SK-N-SH (cell line): ENCODE results near the gene SLC7A11. TPM values are rescaled to one million over a fixed set of nuclear protein-coding genes. Genes with fewer than 3 reads are reported as not detected.

ENCODE experiments used
- CTCF ChIA-PET: fragments of 300-600, 350-600 bp; formaldehyde crosslinking; extraction: SDS; loops from one replicate; lab custom pipeline; 2021; lab: Yijun Ruan, JAX
- POLR2A ChIA-PET: fragments of 350-600 bp; sonication (Branson Sonifier 250); formaldehyde crosslinking; extraction: SDS; loops from one replicate; lab custom pipeline; 2020; ENCODE audit warnings: antibody characterized with exemption, inconsistent platforms; lab: Yijun Ruan, JAX
- DNase-seq: peaks from one replicate; pipeline ENCODE4 v3.0.0; 2012
- H2AFZ ChIP-seq: fragments of 200-600 bp; sonication (generic); 2 replicates; pipeline ENCODE4 v1.8.1; 2016; ENCODE audit warnings: antibody characterized with exemption, mild to moderate bottlenecking, low read depth
- H3F3A ChIP-seq: fragments of 200-600 bp; sonication (generic); replicated peaks from 2 replicates; pipeline ENCODE3; 2016; ENCODE audit warnings: antibody characterized with exemption, mild to moderate bottlenecking; ENCODE audit not compliant: insufficient read depth
- H3K27ac ChIP-seq, 2 experiments: fragments of 200-500 bp in 1 of 2; fragments of 200-600 bp in 1 of 2; sonication (Bioruptor generic) in 1 of 2; sonication (generic), shearing (Covaris generic) in 1 of 2; 2 replicates each; pipeline versions ENCODE4 v1.5.1 to v1.6.1; 2014 to 2016; ENCODE audit warnings: low read depth in 2 of 2, inconsistent platforms in 1 of 2, low read length in 1 of 2, mild to moderate bottlenecking in 1 of 2, mixed read lengths in 1 of 2
- H3K27me3 ChIP-seq: fragments of 200-600 bp; sonication (generic), shearing (Covaris generic); 2 replicates; pipeline ENCODE4 v1.6.1; 2016; ENCODE audit warnings: mixed run types; ENCODE audit not compliant: insufficient read depth
- H3K36me3 ChIP-seq, 2 experiments: fragments of 200-500 bp in 1 of 2; fragments of 200-600 bp in 1 of 2; sonication (Bioruptor generic) in 1 of 2; sonication (generic) in 1 of 2; replicated peaks in 1 of 2; 2 replicates each; pipeline versions ENCODE3 to v1.5.1; 2014 to 2016; ENCODE audit warnings: low read length in 1 of 2, mild to moderate bottlenecking in 1 of 2; ENCODE audit not compliant: insufficient read depth in 2 of 2, control insufficient read depth in 1 of 2
- H3K4me1 ChIP-seq, 2 experiments: fragments of 200-500 bp in 1 of 2; fragments of 200-600 bp in 1 of 2; sonication (Bioruptor generic) in 1 of 2; sonication (generic), shearing (Covaris generic) in 1 of 2; 2 replicates each; pipeline versions ENCODE4 v1.5.1 to v1.6.1; 2014 to 2016; ENCODE audit warnings: low read depth in 1 of 2, low read length in 1 of 2, mixed run types in 1 of 2; ENCODE audit not compliant: insufficient read depth in 2 of 2, control insufficient read depth in 1 of 2
- H3K4me2 ChIP-seq: fragments of 200-600 bp; sonication (generic), shearing (Covaris generic); 2 replicates; pipeline ENCODE4 v1.6.1; 2017; ENCODE audit warnings: mixed run types
- H3K4me3 ChIP-seq, 2 experiments: fragments of 200-500 bp in 1 of 2; fragments of 200-600 bp in 1 of 2; sonication (Bioruptor generic) in 1 of 2; sonication (generic), shearing (Covaris generic) in 1 of 2; 2 replicates each; pipeline versions ENCODE4 v1.5.1 to v1.8.1; 2014 to 2016; ENCODE audit warnings: low read depth in 2 of 2, inconsistent platforms in 1 of 2, low read length in 1 of 2, mild to moderate bottlenecking in 1 of 2, mixed read lengths in 1 of 2, moderate library complexity in 1 of 2
- H3K79me2 ChIP-seq: fragments of 200-600 bp; sonication (generic); 2 replicates; pipeline ENCODE4 v1.8.1; 2017; ENCODE audit warnings: mild to moderate bottlenecking; ENCODE audit not compliant: insufficient read depth
- H3K9ac ChIP-seq: fragments of 200-600 bp; sonication (generic); 2 replicates; pipeline ENCODE4 v1.6.1; 2017; ENCODE audit warnings: mixed run types
- H3K9me2 ChIP-seq: fragments of 200-600 bp; sonication (generic); 2 replicates; pipeline ENCODE4 v1.6.1; 2017; ENCODE audit warnings: mixed run types
- H3K9me3 ChIP-seq: fragments of 200-600 bp; sonication (generic); 2 replicates; pipeline ENCODE4 v1.6.1; 2017; ENCODE audit warnings: mixed run types, mild to moderate bottlenecking, moderate library complexity
- H4K20me1 ChIP-seq: fragments of 200-600 bp; sonication (generic); 2 replicates; pipeline ENCODE4 v1.6.1; 2017; ENCODE audit warnings: mild to moderate bottlenecking, mixed run types; ENCODE audit not compliant: insufficient read depth
- CTCF ChIP-seq: fragments of 200-600 bp; sonication (generic); IDR thresholded peaks from 2 replicates; pipeline ENCODE4 v1.6.1; 2017; ENCODE audit warnings: antibody characterized with exemption, mild to moderate bottlenecking, moderate library complexity
- ELF1 ChIP-seq: IDR thresholded peaks from 2 replicates; pipeline ENCODE4 v1.4.0; 2012
- EP300 ChIP-seq, 2 experiments: IDR thresholded peaks; 2 replicates each; pipeline versions ENCODE4 v1.4.0 to v1.6.1; 2012; ENCODE audit warnings: borderline replicate concordance in 1 of 2, low read depth in 1 of 2, low read length in 1 of 2
- FOXJ3 ChIP-seq: sonication (generic); formaldehyde crosslinking; IDR thresholded peaks from 2 replicates; pipeline ENCODE4 v1.5.1; 2020; ENCODE audit warnings: mild to moderate bottlenecking, missing genetic modification reagents
- FOXM1 ChIP-seq: IDR thresholded peaks from 2 replicates; pipeline ENCODE4 v1.4.0; 2012; ENCODE audit warnings: low read depth, mild to moderate bottlenecking
- GATA2 ChIP-seq: sonication (generic); formaldehyde crosslinking; IDR thresholded peaks from 2 replicates; pipeline ENCODE4 v1.5.0; 2020; ENCODE audit warnings: mild to moderate bottlenecking, missing genetic modification reagents
- JUND ChIP-seq: IDR thresholded peaks from 2 replicates; pipeline ENCODE4 v1.4.0; 2012
- MAX ChIP-seq: IDR thresholded peaks from 2 replicates; pipeline ENCODE4 v1.4.0; 2012; ENCODE audit warnings: low read depth
- MEF2A ChIP-seq: IDR thresholded peaks from 2 replicates; pipeline ENCODE4 v1.4.0; 2012; ENCODE audit warnings: low read depth, borderline replicate concordance
- MXI1 ChIP-seq: IDR thresholded peaks from 2 replicates; pipeline ENCODE4 v1.6.1; 2012; ENCODE audit warnings: mild to moderate bottlenecking, low read depth, low read length, improper control_type of control experiment
- NFIC ChIP-seq: IDR thresholded peaks from 2 replicates; pipeline ENCODE4 v1.4.0; 2012; ENCODE audit warnings: borderline replicate concordance
- NRF1 ChIP-seq: IDR thresholded peaks from 2 replicates; pipeline ENCODE4 v1.6.1; 2012; ENCODE audit warnings: low read depth, mild to moderate bottlenecking, low read length
- POLR2AphosphoS5 ChIP-seq: IDR thresholded peaks from 2 replicates; pipeline ENCODE4 v1.6.1; 2012; ENCODE audit warnings: low read depth, low read length
- RAD21 ChIP-seq: IDR thresholded peaks from 2 replicates; pipeline ENCODE4 v1.6.1; 2012; ENCODE audit warnings: mild to moderate bottlenecking, low read length
- RCOR1 ChIP-seq: fragments of 150-350 bp; IDR thresholded peaks from 2 replicates; pipeline ENCODE4 v1.6.1; 2017; ENCODE audit warnings: antibody characterized with exemption, low read length
- RFX5 ChIP-seq: IDR thresholded peaks from 2 replicates; pipeline ENCODE4 v1.6.1; 2012; ENCODE audit warnings: mild to moderate bottlenecking, improper control_type of control experiment, low read length
- SIN3A ChIP-seq: IDR thresholded peaks from 2 replicates; pipeline ENCODE4 v1.6.1; 2012; ENCODE audit warnings: low read depth, mild to moderate bottlenecking, low read length, moderate library complexity, borderline replicate concordance
- TCF12 ChIP-seq: IDR thresholded peaks from 2 replicates; pipeline ENCODE4 v1.4.0; 2012
- TEAD4 ChIP-seq: IDR thresholded peaks from 2 replicates; pipeline ENCODE4 v1.4.0; 2012; ENCODE audit warnings: mild to moderate bottlenecking, borderline replicate concordance; ENCODE audit not compliant: insufficient read depth
- USF1 ChIP-seq: IDR thresholded peaks from 2 replicates; pipeline ENCODE4 v1.4.0; 2012; ENCODE audit warnings: low read depth, borderline replicate concordance
- WGBS: methylation state at CpG from one replicate; pipeline ENCODE4 v1.1.6; 2017; ENCODE audit warnings: low lambda C conversion rate; 5-methylcytosine and 5-hydroxymethylcytosine counted together
- polyA plus RNA-seq, 3 experiments: library from polyadenylated mRNA; depleted of rRNA; stranded (reverse); fragments of >200 nt; gene quantifications; 2 replicates each; pipeline ENCODE4 v1.2.3, GENCODE V29; 2012
- TF ChIP-seq, protein P1 (sequence below): IDR thresholded peaks from 2 replicates; pipeline ENCODE4 v1.4.0; 2012; ENCODE audit warnings: low read depth, borderline replicate concordance

The SLC7A11 gene
- polyA plus RNA-seq, 1 of the 3 experiments (the other 2 are of a cell fraction): 3.1 TPM

GRCh38 chr4:138174981-138175794, 67.0 kb downstream of the SLC7A11 start:
- H4K20me1 ChIP-seq: no peaks in the 10 kb centered on the region
- no peak overlapping the region for H3K4me2 ChIP-seq
- POLR2A ChIA-PET: no interaction called here
- no peaks in the 10 kb centered on the region for H3K79me2 ChIP-seq
- H3K4me1 ChIP-seq: peaks cover 0 to 3% of the 10 kb centered on the region in 2 experiments; a peak in 2 of 4 replicates
- no peak overlapping the region for H3K4me3 ChIP-seq
- H3K27ac ChIP-seq: no peak overlapping the region; a peak in 1 of 4 replicates
- CTCF ChIA-PET: interaction anchor here (0.6 to 2.0 kb wide), 10 partner anchors 10 to 1051 kb away, joined by 3 to 7 read pairs (median 3); no protein-coding TSS in a partner anchor
- H3K27me3 ChIP-seq: no peaks in the 10 kb centered on the region
- no peak for DNase-seq
- no peaks in the 10 kb centered on the region for H3K9me2 ChIP-seq
- 90% methylated on average over 5 of the region's 5 CpGs for WGBS
- no peak overlapping the region for H3K9ac ChIP-seq
- H2AFZ ChIP-seq: no peak overlapping the region
- H3K9me3 ChIP-seq: no peaks in the 10 kb centered on the region
- peaks cover 5 to 25% of the 10 kb centered on the region in 2 experiments for H3K36me3 ChIP-seq
- H3F3A ChIP-seq: no peaks in the 10 kb centered on the region
- TF ChIP-seq TEAD4 (no peak), GATA2 (no peak), NFIC (no peak), ELF1 (no peak), FOXJ3 (no peak), NRF1 (no peak), FOXM1 (no peak), SIN3A (no peak), USF1 (no peak), CTCF (0 out of 2 replicates have a peak, but pooled peaks have one; percentile 19), RCOR1 (no peak), RAD21 (peak; percentile 50)

DNA sequence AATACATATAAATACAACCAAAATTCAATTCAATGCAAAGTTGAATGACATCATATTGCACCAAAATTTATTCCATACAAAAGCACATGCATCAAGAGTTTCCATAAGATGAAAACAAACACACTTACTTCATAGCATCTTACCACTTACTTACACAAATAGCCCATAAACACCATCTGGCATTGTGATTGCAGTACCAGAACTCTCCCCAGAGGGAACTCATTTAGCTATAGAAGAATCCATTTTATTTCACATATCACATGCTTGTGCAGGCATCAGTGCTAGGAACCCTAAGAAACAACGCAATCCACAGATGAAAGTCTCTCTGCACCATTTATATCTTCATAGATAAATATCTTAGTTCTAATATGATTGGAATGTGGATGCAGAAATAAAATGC, 77.9 kb downstream of the SLC7A11 start:
- CTCF ChIA-PET: interaction anchor here (1.3 kb wide), 1 partner anchor 11 kb away, joined by 4 read pairs; no protein-coding TSS in a partner anchor
- WGBS: 100% methylated on average over 1 of the region's 1 CpG
- POLR2A ChIA-PET: no interaction called here
- TF ChIP-seq JUND (no peak), POLR2AphosphoS5 (no peak), EP300 (IDR thresholded peaks at IDR 0.05; ENCODE audit: borderline replicate concordance in 1 of 2, low read depth in 1 of 2, low read length in 1 of 2) (no peak), MXI1 (no peak), TCF12 (no peak), MEF2A (no peak), MAX (no peak), RCOR1 (no peak), RFX5 (no peak), SIN3A (no peak), USF1 (no peak), FOXJ3 (no peak)
- TF ChIP-seq, protein P1, sequence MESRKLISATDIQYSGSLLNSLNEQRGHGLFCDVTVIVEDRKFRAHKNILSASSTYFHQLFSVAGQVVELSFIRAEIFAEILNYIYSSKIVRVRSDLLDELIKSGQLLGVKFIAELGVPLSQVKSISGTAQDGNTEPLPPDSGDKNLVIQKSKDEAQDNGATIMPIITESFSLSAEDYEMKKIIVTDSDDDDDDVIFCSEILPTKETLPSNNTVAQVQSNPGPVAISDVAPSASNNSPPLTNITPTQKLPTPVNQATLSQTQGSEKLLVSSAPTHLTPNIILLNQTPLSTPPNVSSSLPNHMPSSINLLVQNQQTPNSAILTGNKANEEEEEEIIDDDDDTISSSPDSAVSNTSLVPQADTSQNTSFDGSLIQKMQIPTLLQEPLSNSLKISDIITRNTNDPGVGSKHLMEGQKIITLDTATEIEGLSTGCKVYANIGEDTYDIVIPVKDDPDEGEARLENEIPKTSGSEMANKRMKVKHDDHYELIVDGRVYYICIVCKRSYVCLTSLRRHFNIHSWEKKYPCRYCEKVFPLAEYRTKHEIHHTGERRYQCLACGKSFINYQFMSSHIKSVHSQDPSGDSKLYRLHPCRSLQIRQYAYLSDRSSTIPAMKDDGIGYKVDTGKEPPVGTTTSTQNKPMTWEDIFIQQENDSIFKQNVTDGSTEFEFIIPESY: no peak

More for the DNA sequence above, 77.9 kb downstream of the SLC7A11 start:
- Histone ChIP-seq H3K27me3 (no peaks in the 10 kb centered on the region), H2AFZ (no peak overlapping the region), H3K9me2 (0 out of 2 replicates have a peak, but pooled peaks cover 4% of the 10 kb centered on the region), H3K9me3 (no peaks in the 10 kb centered on the region), H3K4me1 (peaks cover 0 to 2% of the 10 kb centered on the region in 2 experiments; a peak in 2 of 4 replicates), H3K27ac (no peak overlapping the region), H3K79me2 (no peaks in the 10 kb centered on the region), H3F3A (peaks cover 8% of the 10 kb centered on the region), H3K4me3 (no peak overlapping the region), H3K9ac (no peak overlapping the region), H4K20me1 (no peaks in the 10 kb centered on the region), H3K4me2 (no peak overlapping the region), H3K36me3 (peaks cover 0 to 5% of the 10 kb centered on the region in 2 experiments)
- DNase-seq: no peak
